NK-92 (cell line): ENCODE measurements around the gene KMT2B.

Experiments
- DNase-seq: peaks from one replicate; lab custom pipeline; 2025; ENCODE audit not compliant: unreplicated experiment; lab: John Stamatoyannopoulos, UW

KMT2B gene

GRCh38 chr19:35727053-35727955 is 9.5 kb downstream of the KMT2B start:
- no peak for DNase-seq

- DNase-seq = no peak
Measured at GRCh38 chr19:35727956-35728706, 10.3 kb downstream of the KMT2B start.

DNA sequence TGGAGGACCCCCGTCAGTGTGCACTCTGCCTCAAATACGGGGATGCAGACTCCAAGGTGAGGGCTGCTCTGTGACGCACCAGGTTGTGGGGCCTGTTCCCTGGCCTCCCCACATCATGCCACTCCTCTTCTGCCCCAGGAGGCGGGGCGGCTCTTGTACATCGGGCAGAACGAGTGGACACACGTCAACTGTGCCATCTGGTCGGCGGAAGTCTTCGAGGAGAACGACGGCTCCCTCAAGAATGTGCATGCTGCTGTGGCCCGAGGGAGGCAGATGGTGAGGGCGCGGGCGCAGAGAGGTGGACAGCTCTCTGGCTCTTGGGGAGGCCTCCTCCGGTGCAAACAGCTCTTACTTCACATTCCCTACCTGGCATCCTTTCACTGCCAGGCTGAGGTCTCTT is 11.2 kb downstream of the KMT2B start:
- no peak for DNase-seq

DNA sequence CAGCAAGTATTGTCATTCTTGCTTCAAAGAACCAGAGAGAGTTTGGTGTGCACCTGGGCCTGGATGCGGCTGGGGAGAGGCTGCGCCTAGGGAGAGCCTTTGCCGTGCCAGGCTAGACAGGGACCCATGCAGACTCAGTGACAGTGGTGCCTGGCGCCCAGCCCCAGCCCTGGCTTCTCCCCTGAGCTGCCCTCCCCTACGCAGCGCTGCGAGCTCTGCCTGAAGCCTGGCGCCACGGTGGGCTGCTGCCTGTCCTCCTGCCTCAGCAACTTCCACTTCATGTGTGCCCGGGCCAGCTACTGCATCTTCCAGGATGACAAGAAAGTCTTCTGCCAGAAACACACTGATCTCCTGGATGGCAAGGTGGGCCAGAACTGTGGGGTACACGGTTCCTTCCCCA is 12.0 kb downstream of the KMT2B start:
- DNase-seq = no peak

- no peak for DNase-seq
Measured at GRCh38 chr19:35730326-35730725, 12.5 kb downstream of the KMT2B start.

DNA sequence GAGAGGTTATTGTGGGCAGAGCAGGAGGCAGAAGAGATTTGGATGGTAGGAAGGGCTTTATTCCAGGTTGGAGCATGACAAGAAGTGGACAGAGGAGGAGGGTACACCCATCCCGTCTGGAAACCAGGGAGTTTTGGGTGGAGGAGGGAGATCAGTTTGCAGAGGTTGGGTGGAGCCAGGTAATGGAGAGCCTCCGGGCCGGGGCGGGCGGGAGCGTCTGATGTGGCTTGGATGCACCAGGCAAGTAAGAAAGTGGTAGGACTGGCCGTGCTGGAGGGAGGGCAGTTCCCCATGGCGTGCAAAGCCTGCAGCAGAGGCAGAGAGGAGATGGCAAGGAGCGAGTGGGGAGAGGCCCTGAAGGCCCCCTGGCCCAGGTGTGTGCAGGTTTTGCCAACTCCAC is 13.6 kb downstream of the KMT2B start:
- no peak for DNase-seq

DNA sequence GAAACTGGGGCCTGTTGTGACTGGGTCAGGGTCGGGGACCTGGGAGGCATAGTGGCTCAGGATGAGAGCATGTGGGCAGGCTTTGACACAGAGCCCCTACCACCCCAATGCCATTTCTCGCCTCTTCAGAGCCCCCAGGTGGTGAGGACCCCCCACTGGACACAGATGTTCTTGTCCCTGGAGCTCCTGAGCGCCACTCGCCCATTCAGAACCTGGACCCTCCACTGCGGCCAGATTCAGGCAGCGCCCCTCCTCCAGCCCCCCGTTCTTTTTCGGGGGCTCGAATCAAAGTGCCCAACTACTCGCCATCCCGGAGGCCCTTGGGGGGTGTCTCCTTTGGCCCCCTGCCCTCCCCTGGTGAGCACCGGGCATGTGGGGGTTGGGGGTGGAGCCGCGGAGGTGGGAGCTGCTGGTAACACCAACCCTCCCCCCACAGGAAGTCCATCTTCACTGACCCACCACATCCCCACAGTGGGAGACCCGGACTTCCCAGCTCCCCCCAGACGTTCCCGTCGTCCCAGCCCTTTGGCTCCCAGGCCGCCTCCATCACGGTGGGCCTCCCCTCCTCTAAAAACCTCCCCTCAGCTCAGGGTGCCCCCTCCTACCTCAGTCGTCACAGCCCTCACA is 14.1 kb downstream of the KMT2B start:
- DNase-seq = no peak

- DNase-seq = no peak
Measured at GRCh38 chr19:35732540-35733179, 14.9 kb downstream of the KMT2B start.

DNA sequence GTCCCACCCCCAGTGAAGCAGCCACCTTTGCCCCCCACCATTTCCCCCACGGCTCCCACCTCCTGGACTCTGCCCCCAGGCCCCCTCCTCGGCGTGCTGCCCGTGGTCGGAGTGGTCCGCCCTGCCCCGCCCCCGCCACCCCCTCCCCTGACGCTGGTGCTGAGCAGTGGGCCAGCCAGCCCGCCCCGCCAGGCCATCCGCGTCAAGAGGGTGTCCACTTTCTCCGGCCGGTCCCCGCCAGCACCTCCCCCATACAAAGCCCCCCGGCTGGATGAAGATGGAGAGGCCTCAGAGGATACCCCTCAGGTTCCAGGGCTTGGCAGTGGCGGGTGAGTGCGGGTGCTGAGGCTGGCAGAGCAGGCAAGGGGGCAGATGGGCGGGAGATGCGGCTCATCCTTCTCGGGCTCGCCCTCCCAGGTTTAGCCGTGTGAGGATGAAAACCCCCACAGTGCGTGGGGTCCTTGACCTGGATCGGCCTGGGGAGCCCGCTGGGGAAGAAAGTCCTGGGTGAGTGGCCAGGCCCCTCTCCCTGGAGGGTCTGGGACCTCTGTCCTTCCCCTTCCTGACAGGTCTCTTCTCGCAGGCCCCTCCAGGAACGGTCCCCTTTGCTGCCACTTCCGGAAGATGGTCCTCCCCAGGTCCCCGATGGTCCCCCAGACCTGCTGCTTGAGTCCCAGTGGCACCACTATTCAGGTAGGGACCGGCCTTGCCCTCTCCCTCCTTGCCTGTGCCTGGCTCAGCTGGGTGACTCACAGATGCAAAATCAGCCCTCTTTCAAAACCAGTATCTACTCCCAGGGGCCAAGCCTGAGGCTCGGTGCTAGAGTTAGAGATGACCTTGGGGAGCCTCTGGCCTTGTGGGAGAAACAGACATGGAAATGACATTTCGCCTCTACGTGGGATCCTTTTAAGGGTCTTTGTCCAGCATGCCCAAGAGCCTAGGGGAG is 15.7 kb downstream of the KMT2B start:
- no peak for DNase-seq

DNA sequence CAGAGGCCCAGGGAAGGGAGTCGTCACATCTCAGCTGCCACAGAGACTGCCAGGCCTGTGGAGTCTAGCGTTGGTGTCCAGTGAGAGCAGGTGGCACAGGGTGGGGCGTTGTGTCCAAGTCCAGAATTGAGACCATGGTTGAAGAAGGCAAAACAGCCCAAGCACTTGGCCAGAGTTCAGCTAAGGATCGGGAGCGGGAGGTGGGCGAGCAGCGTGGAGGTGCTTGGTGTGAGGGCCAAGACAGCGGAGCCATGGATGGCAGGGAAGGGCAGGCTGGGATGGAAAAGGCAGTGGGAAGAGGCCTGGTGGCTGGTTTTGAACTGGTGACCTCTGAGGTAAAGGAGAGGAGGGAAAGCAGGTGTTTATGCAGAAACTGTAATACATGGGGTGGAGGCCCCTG is 16.5 kb downstream of the KMT2B start:
- no peak for DNase-seq

GRCh38 chr19:35734889-35735288 is 17.1 kb downstream of the KMT2B start:
- no peak for DNase-seq

GRCh38 chr19:35736913-35737886 is 19.4 kb downstream of the KMT2B start:
- no peak for DNase-seq

GRCh38 chr19:35738021-35738886 is 20.5 kb downstream of the KMT2B start:
- DNase-seq = no peak

- no peak for DNase-seq
Measured at GRCh38 chr19:35738887-35739229, 21.1 kb downstream of the KMT2B start.

GRCh38 chr19:35739275-35740107 is 21.7 kb downstream of the KMT2B start:
- DNase-seq = no peak

- DNase-seq = no peak
Measured at GRCh38 chr19:35740108-35740422, 22.3 kb downstream of the KMT2B start.

DNA sequence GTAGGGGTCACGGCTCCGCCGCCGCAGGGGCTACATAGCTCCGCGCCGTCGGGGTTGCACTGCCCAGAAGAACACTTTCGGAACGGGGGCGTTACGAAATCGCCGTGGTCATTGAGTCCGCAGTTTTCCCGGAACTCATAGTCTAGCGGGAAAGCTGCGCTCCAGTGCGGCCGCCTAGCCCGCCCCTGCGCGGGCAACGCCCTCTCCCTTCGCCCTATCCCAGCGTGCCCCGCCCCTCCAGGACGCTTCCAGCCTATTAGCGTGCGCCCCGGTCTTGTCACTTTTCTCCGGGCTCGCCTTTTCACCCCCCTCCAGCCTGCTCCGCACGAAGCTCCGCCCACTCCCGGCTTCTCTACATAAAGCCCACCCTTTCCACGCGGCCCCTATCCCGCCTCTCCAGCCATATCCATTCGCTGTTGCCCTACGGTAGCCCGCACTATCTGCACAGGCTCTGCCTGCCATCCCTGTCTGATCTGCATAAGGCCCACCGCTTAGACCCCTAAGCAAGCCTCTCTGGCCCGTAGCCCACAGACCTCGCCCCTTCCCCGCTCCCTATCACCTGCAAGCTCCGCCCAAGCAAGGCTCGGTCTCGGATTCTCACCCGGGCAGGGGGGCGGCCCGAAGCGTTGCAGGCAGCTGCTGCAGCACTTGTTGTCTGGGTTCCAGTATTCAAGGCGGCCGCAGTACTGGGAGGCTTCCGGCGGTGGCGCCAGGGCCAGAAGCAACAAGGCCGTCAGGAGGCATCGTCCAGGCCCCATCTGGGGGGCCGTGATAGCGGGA is 22.8 kb downstream of the KMT2B start:
- DNase-seq = peak; percentile 88
